A673 (cell line): Measurements from ENCODE around the gene SEC16A.

ENCODE experiments used
- CTCF ChIP-seq: fragments of 300-800, 200-600 bp; sonication (generic); conservative IDR thresholded peaks from 2 replicates; pipeline ENCODE4 v1.5.1; 2017; ENCODE audit warnings: low read depth, mild to moderate bottlenecking, antibody characterized with exemption, low read length, moderate library complexity, mixed read lengths
- EZH2 ChIP-seq: fragments of 200-600 bp; sonication (generic); IDR thresholded peaks from 2 replicates; pipeline ENCODE4 v1.6.1; 2017; ENCODE audit warnings: borderline replicate concordance, low read depth, mild to moderate bottlenecking, mixed read lengths, antibody characterized with exemption, low read length; ENCODE audit not compliant: poor library complexity, severe bottlenecking

GRCh38 chr9:136407911-136408310 lies 74.9 kb downstream of the SEC16A start:
- TF ChIP-seq CTCF (no peak), EZH2 (no peak)
